Measurements from ENCODE around the gene SNX30.

GRCh38 chr9:112892981-112893380 is 142.4 kb downstream of the SNX30 start:
- TF ChIP-seq POLR2A (IDR thresholded peaks at IDR 0.05) (no peak), CTCF (IDR thresholded peaks at IDR 0.05) (no peak)

Data from Peyer's patch (tissue), 4 donors.